CD4-positive, alpha-beta T cell (primary cell): ENCODE results near the gene FAM184B. TPM values are rescaled to one million over a fixed set of nuclear protein-coding genes. Genes with fewer than 3 reads are reported as not detected.

Experiments used
- ATAC-seq: fragments of 200-7000 bp; cut with Tn5 transposase; one replicate; pipeline ENCODE4 v1.10.0; 2022; ENCODE audit warnings: mild to moderate bottlenecking; ENCODE audit not compliant: poor library complexity
- CTCF ChIA-PET: fragments of 350-600 bp; sonication (Branson Sonifier 250); formaldehyde crosslinking; loops from one replicate; lab custom pipeline; 2021; ENCODE audit warnings: antibody characterized with exemption, inconsistent platforms; lab: Charles Lee
- POLR2A ChIA-PET: fragments of 350-600 bp; sonication (Branson Sonifier 250); formaldehyde crosslinking; loops from one replicate; lab custom pipeline; 2021; ENCODE audit warnings: antibody characterized with exemption, inconsistent platforms; lab: Charles Lee
- DNase-seq, 14 experiments: peaks; one replicate each; pipeline ENCODE4 v3.0.0-alpha.2; 2013 to 2020; ENCODE audit warnings: mixed read lengths in 2 of 14
- H3K27ac ChIP-seq, 2 donors: one replicate each; pipeline versions ENCODE4 v1.5.1 to v1.7.0; 2013; ENCODE audit warnings: low read length in 2 of 2, low read depth in 1 of 2, mild to moderate bottlenecking in 1 of 2
- H3K27me3 ChIP-seq, 2 experiments: 1 replicate in 1 of 2; 2 replicates in 1 of 2; pipeline versions ENCODE4 v1.6.1 to v1.7.0; 2013; ENCODE audit warnings: low read length in 2 of 2, control low read depth in 1 of 2, mild to moderate bottlenecking in 1 of 2, moderate library complexity in 1 of 2; ENCODE audit not compliant: insufficient read depth in 2 of 2, control insufficient read depth in 1 of 2
- H3K36me3 ChIP-seq: one replicate; pipeline ENCODE4 v1.6.1; 2013; ENCODE audit warnings: low read length, control low read depth; ENCODE audit not compliant: insufficient read depth
- H3K4me1 ChIP-seq: one replicate; pipeline ENCODE4 v1.6.1; 2013; ENCODE audit warnings: low read length, control low read depth; ENCODE audit not compliant: insufficient read depth
- H3K4me3 ChIP-seq: one replicate; pipeline ENCODE4 v1.5.1; 2013; ENCODE audit warnings: mild to moderate bottlenecking, low read length, moderate library complexity
- H3K9me3 ChIP-seq, 2 experiments: 1 replicate in 1 of 2; 2 replicates in 1 of 2; pipeline versions ENCODE4 v1.6.1 to v1.7.0; 2013; ENCODE audit warnings: low read length in 2 of 2, mild to moderate bottlenecking in 2 of 2, control low read depth in 1 of 2, moderate library complexity in 1 of 2; ENCODE audit not compliant: control insufficient read depth in 1 of 2, insufficient read depth in 1 of 2
- H3K27ac Mint-ChIP-seq: one replicate; pipeline ENCODE4 v1.8.0; 2020; ENCODE audit warnings: mixed read lengths
- H3K27me3 Mint-ChIP-seq: one replicate; pipeline ENCODE4 v1.8.0; 2021; ENCODE audit warnings: mixed read lengths
- H3K36me3 Mint-ChIP-seq: one replicate; pipeline ENCODE4 v1.8.0; 2021; ENCODE audit warnings: low read depth, mixed read lengths
- H3K4me1 Mint-ChIP-seq: one replicate; pipeline ENCODE4 v1.8.0; 2021; ENCODE audit warnings: low read depth, mixed read lengths
- H3K4me3 Mint-ChIP-seq: one replicate; pipeline ENCODE4 v1.8.0; 2020; ENCODE audit warnings: mild to moderate bottlenecking, mixed read lengths
- H3K9me3 Mint-ChIP-seq: one replicate; pipeline ENCODE4 v1.8.0; 2020; ENCODE audit warnings: mixed read lengths
- CTCF ChIP-seq: fragments of 200-600 bp; IDR thresholded peaks from one replicate; pipeline ENCODE4 v1.8.0; 2022; ENCODE audit warnings: antibody characterized with exemption, mild to moderate bottlenecking
- intact Hi-C, 2 experiments: fragments of 100-400 bp; cut with DNase I in 1 of 2; cut with micrococcal nuclease in 1 of 2; formaldehyde crosslinking; loops; one replicate each; pipeline versions ENCODE4 v1.15.1 to v1.9.0; 2023 to 2025; cut with DNase I, micrococcal nuclease
- total RNA-seq, 174 experiments: library from RNA in 2 of 174; stranded (reverse) in 2 of 174; gene quantifications; one replicate each; pipeline ENCODE4 v1.2.3 and lab custom pipeline; 2021 to 2026

FAM184B gene
- total RNA-seq, 2 experiments from 2014 or later = not detected

- no peak for DNase-seq
- Mint-ChIP-seq H3K9me3 (no peaks in the 10 kb centered on the region), H3K27me3 (no peaks in the 10 kb centered on the region), H3K4me3 (no peak overlapping the region), H3K27ac (no peak overlapping the region), H3K36me3 (peaks cover 98% of the 10 kb centered on the region), H3K4me1 (peaks cover 2% of the 10 kb centered on the region)
- Histone ChIP-seq H3K27me3 (no peaks in the 10 kb centered on the region), H3K4me3 (no peak overlapping the region), H3K9me3 (no peaks in the 10 kb centered on the region), H3K4me1 (no peaks in the 10 kb centered on the region), H3K36me3 (peaks cover 91% of the 10 kb centered on the region), H3K27ac (no peak overlapping the region)
- ATAC-seq = no peak
- ChIA-PET CTCF (interaction anchor here (0.7 kb wide), 1 partner anchor 77 kb away, joined by 3 read pairs; no protein-coding TSS in a partner anchor), POLR2A (no interaction called here)
- TF ChIP-seq CTCF = no peak
- intact Hi-C loops = no loop called here
These were observed 196.8 kb downstream of the FAM184B start for GRCh38 chr4:17584521-17585213.

DNA sequence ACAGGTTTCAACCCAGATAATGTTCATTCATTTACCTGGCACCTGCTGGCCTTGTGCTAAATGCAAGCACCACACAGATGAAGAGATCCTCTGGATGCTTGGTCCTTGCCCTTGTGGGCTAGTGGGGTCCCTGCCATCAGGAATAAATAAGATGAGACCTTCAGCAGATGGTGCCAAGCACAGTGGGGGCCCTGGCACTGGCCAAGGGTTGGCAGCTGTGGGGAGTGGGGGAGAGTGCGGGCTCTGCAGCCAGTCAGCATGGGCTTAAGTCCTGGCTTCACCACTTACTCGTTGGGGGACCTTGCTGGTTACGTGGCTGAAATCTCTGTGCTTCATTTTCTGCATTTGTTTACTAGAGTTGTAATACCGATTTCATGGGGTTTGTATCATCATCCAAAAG is 197.5 kb downstream of the FAM184B start:
- Histone ChIP-seq H3K27ac (no peak overlapping the region), H3K27me3 (no peaks in the 10 kb centered on the region), H3K4me1 (peaks cover 3% of the 10 kb centered on the region), H3K36me3 (peaks cover 85% of the 10 kb centered on the region), H3K9me3 (no peaks in the 10 kb centered on the region), H3K4me3 (no peak overlapping the region)
- no peak for TF ChIP-seq CTCF
- CTCF ChIA-PET = no interaction called here
- Mint-ChIP-seq H3K36me3 (peaks cover 96% of the 10 kb centered on the region), H3K4me1 (peaks cover 9% of the 10 kb centered on the region), H3K27ac (no peak overlapping the region), H3K9me3 (no peaks in the 10 kb centered on the region), H3K27me3 (no peaks in the 10 kb centered on the region), H3K4me3 (no peak overlapping the region)
- DNase-seq (no peak), ATAC-seq (no peak)
- intact Hi-C loops = no loop called here
- POLR2A ChIA-PET = no interaction called here

DNA sequence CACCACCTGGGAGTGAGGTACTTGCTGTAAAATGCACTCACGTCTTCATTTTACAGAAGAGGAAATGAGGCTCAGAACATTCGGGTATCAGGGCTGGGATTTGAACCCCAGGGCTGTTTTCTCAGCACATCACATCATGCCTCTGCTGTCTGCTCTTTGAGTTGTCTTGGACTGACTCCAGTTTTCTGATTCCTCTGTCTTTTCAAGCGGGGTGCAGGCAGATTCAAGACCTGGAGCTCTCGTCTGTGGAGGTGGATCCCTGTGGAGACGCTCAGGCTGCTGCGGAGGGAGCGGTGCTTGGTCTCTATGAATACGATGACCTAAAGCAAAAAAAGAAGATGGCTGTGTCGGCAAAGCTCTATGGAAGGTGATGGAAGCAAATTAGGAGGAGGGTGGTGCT is 198.1 kb downstream of the FAM184B start:
- H3K4me3 Mint-ChIP-seq = no peak overlapping the region
- H3K4me3 ChIP-seq = no peak overlapping the region
- CTCF ChIA-PET = no interaction called here
- no peaks in the 10 kb centered on the region for H3K27me3 ChIP-seq
- peaks cover 6% of the 10 kb centered on the region for H3K4me1 ChIP-seq
- no peaks in the 10 kb centered on the region for H3K9me3 ChIP-seq
- peaks cover 93% of the 10 kb centered on the region for H3K36me3 Mint-ChIP-seq
- H3K4me1 Mint-ChIP-seq = peaks cover 16% of the 10 kb centered on the region
- peaks cover 79% of the 10 kb centered on the region for H3K36me3 ChIP-seq
- H3K27ac ChIP-seq = no peak overlapping the region
- intact Hi-C loops = no loop called here
- ATAC-seq (no peak), DNase-seq (no peak)
- no peak overlapping the region for H3K27ac Mint-ChIP-seq
- H3K9me3 Mint-ChIP-seq = no peaks in the 10 kb centered on the region
- POLR2A ChIA-PET = no interaction called here
- no peaks in the 10 kb centered on the region for H3K27me3 Mint-ChIP-seq
- no peak for TF ChIP-seq CTCF
